HEK293 (cell line): ENCODE data around the gene PYGO1.
A peak's percentile ranks its signal among the peaks of the same experiment; 100 is the strongest.

Experiments used
- CTCF ChIA-PET: fragments of 350-600 bp; formaldehyde crosslinking; extraction: SDS; loops from one replicate; lab custom pipeline; 2021; ENCODE audit warnings: antibody characterized with exemption; lab: Yijun Ruan, JAX
- POLR2A ChIA-PET: fragments of 300-600 bp; formaldehyde crosslinking; extraction: SDS; loops from one replicate; lab custom pipeline; 2020; ENCODE audit warnings: antibody characterized with exemption, inconsistent platforms; lab: Yijun Ruan, JAX
- H3K27ac ChIP-seq: fragments of 200-500 bp; sonication (Bioruptor generic); 2 replicates; pipeline ENCODE4 v1.5.1; 2014; ENCODE audit warnings: low read depth, low read length, control low read depth, inconsistent platforms; ENCODE audit errors: extremely low read depth
- H3K36me3 ChIP-seq, 2 experiments: fragments of 200-500 bp in 1 of 2; sonication (Bioruptor generic) in 1 of 2; 1 replicate in 1 of 2; 2 replicates in 1 of 2; pipeline ENCODE4 v1.5.1; 2014 to 2017; ENCODE audit warnings: inconsistent platforms in 2 of 2, low read length in 2 of 2; ENCODE audit not compliant: control insufficient read depth in 2 of 2, insufficient read depth in 1 of 2
- H3K4me1 ChIP-seq: fragments of 200-500 bp; sonication (Bioruptor generic); 2 replicates; pipeline ENCODE4 v1.5.1; 2014; ENCODE audit warnings: mild to moderate bottlenecking, low read length, inconsistent platforms; ENCODE audit not compliant: control insufficient read depth, insufficient read depth
- H3K4me3 ChIP-seq: 2 replicates; pipeline ENCODE4 v1.5.1; 2011; ENCODE audit warnings: low read depth, mild to moderate bottlenecking, control low read depth, low read length, moderate library complexity
- H3K9me3 ChIP-seq: fragments of 200-500 bp; sonication (Bioruptor generic); 2 replicates; pipeline ENCODE4 v1.5.1; 2014; ENCODE audit warnings: low read depth, low read length, inconsistent platforms; ENCODE audit not compliant: control insufficient read depth, insufficient read depth
- CTCF ChIP-seq: fragments of 450-650 bp; formaldehyde crosslinking; IDR thresholded peaks from 2 replicates; pipeline ENCODE4 v1.5.1; 2016; ENCODE audit warnings: missing biosample characterization, missing genetic modification characterization
- HOXC10 ChIP-seq: sonication (generic); formaldehyde crosslinking; IDR thresholded peaks from 2 replicates; pipeline ENCODE4 v1.8.1; 2023; ENCODE audit warnings: mild to moderate bottlenecking, missing genetic modification reagents
- KLF17 ChIP-seq: fragments of 450-650 bp; formaldehyde crosslinking; IDR thresholded peaks from 2 replicates; pipeline ENCODE4 v1.5.1; 2016; ENCODE audit warnings: missing biosample characterization, missing genetic modification characterization
- MEIS1 ChIP-seq: sonication (generic); formaldehyde crosslinking; IDR thresholded peaks from 2 replicates; pipeline ENCODE4 v1.8.1; 2022; ENCODE audit warnings: missing genetic modification reagents, mild to moderate bottlenecking, borderline replicate concordance
- ZIC2 ChIP-seq: fragments of 450-650 bp; formaldehyde crosslinking; IDR thresholded peaks from 2 replicates; pipeline ENCODE4 v1.5.1; 2016; ENCODE audit warnings: missing biosample characterization, missing genetic modification characterization
- ZNF132 ChIP-seq: fragments of 450-650 bp; formaldehyde crosslinking; IDR thresholded peaks from 2 replicates; pipeline ENCODE4 v1.5.1; 2017; ENCODE audit warnings: missing biosample characterization, missing genetic modification characterization, borderline replicate concordance
- ZNF140 ChIP-seq: fragments of 450-650 bp; formaldehyde crosslinking; IDR thresholded peaks from 2 replicates; pipeline ENCODE4 v1.5.1; 2016; ENCODE audit warnings: missing biosample characterization, missing genetic modification characterization
- ZNF248 ChIP-seq: fragments of 450-650 bp; formaldehyde crosslinking; IDR thresholded peaks from 2 replicates; pipeline ENCODE4 v1.5.1; 2017; ENCODE audit warnings: missing biosample characterization, missing genetic modification characterization
- ZNF274 ChIP-seq, 2 experiments: fragments of 200-500 bp in 1 of 2; fragments of 450-650 bp in 1 of 2; sonication (Bioruptor generic) in 1 of 2; formaldehyde crosslinking in 1 of 2; IDR thresholded peaks; 2 replicates each; pipeline versions ENCODE4 v1.5.1 to v1.6.1; 2014 to 2016; ENCODE audit warnings: borderline replicate concordance in 1 of 2, inconsistent platforms in 1 of 2, low read length in 1 of 2, missing biosample characterization in 1 of 2, missing genetic modification characterization in 1 of 2
- ZNF362 ChIP-seq: fragments of 450-650 bp; formaldehyde crosslinking; IDR thresholded peaks from 2 replicates; pipeline ENCODE4 v1.5.1; 2016; ENCODE audit warnings: missing biosample characterization, missing genetic modification characterization
- ZNF366 ChIP-seq: fragments of 450-650 bp; formaldehyde crosslinking; conservative IDR thresholded peaks from 2 replicates; pipeline ENCODE4 v1.5.1; 2016; ENCODE audit warnings: missing biosample characterization, missing genetic modification characterization
- ZNF391 ChIP-seq: fragments of 450-650 bp; formaldehyde crosslinking; IDR thresholded peaks from 2 replicates; pipeline ENCODE4 v1.5.1; 2016; ENCODE audit warnings: low read depth, missing biosample characterization, missing genetic modification characterization, borderline replicate concordance
- ZNF48 ChIP-seq: fragments of 450-650 bp; formaldehyde crosslinking; IDR thresholded peaks from 2 replicates; pipeline ENCODE4 v1.5.1; 2016; ENCODE audit warnings: missing biosample characterization, missing genetic modification characterization
- ZNF585B ChIP-seq: fragments of 450-650 bp; formaldehyde crosslinking; IDR thresholded peaks from 2 replicates; pipeline ENCODE4 v1.5.1; 2016; ENCODE audit warnings: missing biosample characterization, missing genetic modification characterization
- ZNF600 ChIP-seq: fragments of 450-650 bp; formaldehyde crosslinking; IDR thresholded peaks from 2 replicates; pipeline ENCODE4 v1.5.1; 2016; ENCODE audit warnings: missing biosample characterization, missing genetic modification characterization
- ZNF610 ChIP-seq: fragments of 450-650 bp; formaldehyde crosslinking; IDR thresholded peaks from 2 replicates; pipeline ENCODE4 v1.5.1; 2016; ENCODE audit warnings: missing biosample characterization, missing genetic modification characterization, borderline replicate concordance
- ZNF768 ChIP-seq: fragments of 450-650 bp; formaldehyde crosslinking; IDR thresholded peaks from 2 replicates; pipeline ENCODE4 v1.5.1; 2018; ENCODE audit warnings: missing biosample characterization, mild to moderate bottlenecking, missing genetic modification characterization
- ZNF785 ChIP-seq: fragments of 450-650 bp; formaldehyde crosslinking; IDR thresholded peaks from 2 replicates; pipeline ENCODE4 v1.5.1; 2016; ENCODE audit warnings: missing biosample characterization, missing genetic modification characterization
- ZNF830 ChIP-seq: fragments of 450-650 bp; IDR thresholded peaks from 2 replicates; pipeline ENCODE4 v1.5.0; 2018; ENCODE audit warnings: missing biosample characterization, missing genetic modification characterization, low read depth, mild to moderate bottlenecking, moderate library complexity
- ZNF837 ChIP-seq: fragments of 450-650 bp; formaldehyde crosslinking; IDR thresholded peaks from 2 replicates; pipeline ENCODE4 v1.5.1; 2016; ENCODE audit warnings: missing biosample characterization, missing genetic modification characterization
- ZXDB ChIP-seq: fragments of 450-650 bp; formaldehyde crosslinking; IDR thresholded peaks from 2 replicates; pipeline ENCODE4 v1.5.1; 2016; ENCODE audit warnings: missing biosample characterization, missing genetic modification characterization
- TF ChIP-seq, protein P1 (sequence below): fragments of 450-650 bp; formaldehyde crosslinking; IDR thresholded peaks from 2 replicates; pipeline ENCODE4 v1.5.1; 2016; ENCODE audit warnings: missing biosample characterization, missing genetic modification characterization

The PYGO1 gene

GRCh38 chr15:55522742-55523450, 65.2 kb downstream of the PYGO1 start:
- ChIA-PET CTCF (no interaction called here), POLR2A (no interaction called here)
- TF ChIP-seq, protein P1, sequence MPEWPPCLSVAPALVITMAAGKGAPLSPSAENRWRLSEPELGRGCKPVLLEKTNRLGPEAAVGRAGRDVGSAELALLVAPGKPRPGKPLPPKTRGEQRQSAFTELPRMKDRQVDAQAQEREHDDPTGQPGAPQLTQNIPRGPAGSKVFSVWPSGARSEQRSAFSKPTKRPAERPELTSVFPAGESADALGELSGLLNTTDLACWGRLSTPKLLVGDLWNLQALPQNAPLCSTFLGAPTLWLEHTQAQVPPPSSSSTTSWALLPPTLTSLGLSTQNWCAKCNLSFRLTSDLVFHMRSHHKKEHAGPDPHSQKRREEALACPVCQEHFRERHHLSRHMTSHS (tag by site-specific recombination) = no peak
- no peak for TF ChIP-seq ZNF132 (tag by site-specific recombination)

DNA sequence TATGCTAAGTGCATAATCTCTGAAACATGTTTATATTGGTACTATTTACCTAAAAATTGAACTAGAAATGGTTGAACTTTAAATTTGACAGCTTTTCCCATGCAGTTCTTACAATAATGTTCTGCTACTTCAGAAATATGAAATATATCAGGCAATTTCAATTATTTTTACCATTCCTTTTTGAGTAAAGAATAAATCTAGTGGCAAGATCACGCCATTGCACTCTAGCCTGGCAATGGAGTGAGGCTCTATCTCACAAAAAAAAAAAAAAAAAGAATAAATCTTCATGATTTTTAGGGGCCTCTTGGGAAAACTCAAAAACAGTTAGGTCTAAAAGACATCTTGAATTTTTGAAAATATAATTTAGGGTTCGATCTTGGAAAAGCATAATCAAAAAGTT, 69.5 kb downstream of the PYGO1 start:
- Histone ChIP-seq H3K9me3 (no peaks in the 10 kb centered on the region), H3K4me3 (no peak overlapping the region), H3K36me3 (no peaks in the 10 kb centered on the region), H3K27ac (no peak overlapping the region), H3K4me1 (no peaks in the 10 kb centered on the region)
- CTCF ChIA-PET = interaction anchor here (0.7 kb wide), 1 partner anchor 15 kb away, joined by 3 read pairs; no protein-coding TSS in a partner anchor
- POLR2A ChIA-PET = interaction anchor here (0.6 kb wide), 1 partner anchor 29 kb away, joined by 3 read pairs; no protein-coding TSS in a partner anchor
- no peak for TF ChIP-seq ZXDB

More at GRCh38 chr15:55522742-55523450, 65.2 kb downstream of the PYGO1 start:
- Histone ChIP-seq H3K27ac (no peak overlapping the region), H3K9me3 (no peaks in the 10 kb centered on the region), H3K36me3 (no peaks in the 10 kb centered on the region), H3K4me1 (no peaks in the 10 kb centered on the region), H3K4me3 (no peak overlapping the region)

DNA sequence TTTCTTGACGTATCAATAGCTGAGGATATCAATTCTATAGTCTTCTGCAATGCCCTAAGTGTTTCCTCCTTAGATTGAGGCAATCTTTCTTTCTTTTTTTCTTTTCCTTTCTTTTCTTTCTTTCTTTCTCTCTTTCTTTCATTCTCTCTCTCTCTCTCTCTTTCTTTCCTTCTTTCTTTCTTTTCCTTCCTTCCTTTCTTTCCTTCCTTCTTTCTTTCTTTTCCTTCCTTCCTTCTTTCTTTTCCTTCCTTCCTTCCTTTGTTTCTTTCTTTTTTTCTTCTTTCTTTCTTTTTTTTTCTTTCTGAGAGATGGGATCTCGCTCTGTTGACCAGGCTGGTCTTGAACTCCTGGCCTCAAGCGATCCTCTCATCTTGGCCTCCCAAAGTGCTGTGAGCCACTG, 70.1 kb downstream of the PYGO1 start:
- no peak for TF ChIP-seq ZNF391 (tag by site-specific recombination)
- TF ChIP-seq ZNF366 = peak; percentile 71
- TF ChIP-seq ZIC2 = no peak

DNA sequence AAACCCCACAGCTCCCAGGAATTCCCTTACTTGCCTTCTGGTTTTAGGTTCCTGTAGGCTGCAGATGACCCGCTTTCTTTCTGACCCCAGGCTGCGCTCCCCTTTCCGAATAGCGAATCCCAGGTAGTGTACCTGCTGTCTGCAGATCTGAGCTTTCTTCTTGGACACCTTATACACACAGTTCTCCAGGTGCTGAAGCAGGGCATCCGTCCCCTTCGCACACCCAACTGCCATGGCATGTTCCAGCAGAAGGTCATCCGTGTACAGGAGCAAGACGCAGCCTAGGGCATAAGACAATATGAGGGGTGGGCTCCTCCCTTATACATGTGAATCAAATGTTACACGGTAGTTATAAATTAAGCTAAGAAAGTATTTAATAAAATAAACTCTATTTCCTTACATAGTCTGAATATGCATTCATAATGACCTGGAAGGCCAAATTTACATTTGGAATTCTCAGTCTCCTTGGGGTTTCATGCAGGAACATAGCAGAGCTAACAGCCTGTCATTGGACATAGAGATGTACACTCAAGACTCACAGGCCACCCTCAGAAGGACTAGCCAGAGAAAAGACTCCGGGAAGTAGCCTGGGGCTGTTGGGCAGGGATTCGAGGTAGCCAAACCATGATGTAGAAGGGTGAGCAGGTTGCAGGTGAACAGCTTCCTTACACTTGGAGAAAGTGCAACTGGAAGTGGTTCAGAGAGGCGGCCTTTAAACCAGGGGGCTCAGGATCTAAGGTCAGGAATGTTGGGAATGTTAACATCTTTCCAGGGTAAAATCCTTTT, 72.0 kb downstream of the PYGO1 start:
- ChIA-PET POLR2A (no interaction called here), CTCF (interaction anchor here (0.6 to 2.6 kb wide), 2 partner anchors 10 to 320 kb away, joined by 5 to 14 read pairs; no protein-coding TSS in a partner anchor)

More for the DNA sequence above, 70.1 kb downstream of the PYGO1 start:
- H3K4me1 ChIP-seq = no peaks in the 10 kb centered on the region
- POLR2A ChIA-PET = no interaction called here
- no peaks in the 10 kb centered on the region for H3K9me3 ChIP-seq
- CTCF ChIA-PET = interaction anchor here (0.6 to 2.6 kb wide), 3 partner anchors 9 to 46 kb away, joined by 3 to 14 read pairs (median 3); no protein-coding TSS in a partner anchor
- H3K27ac ChIP-seq = no peak overlapping the region
- H3K4me3 ChIP-seq = no peak overlapping the region
- H3K36me3 ChIP-seq = no peaks in the 10 kb centered on the region

DNA sequence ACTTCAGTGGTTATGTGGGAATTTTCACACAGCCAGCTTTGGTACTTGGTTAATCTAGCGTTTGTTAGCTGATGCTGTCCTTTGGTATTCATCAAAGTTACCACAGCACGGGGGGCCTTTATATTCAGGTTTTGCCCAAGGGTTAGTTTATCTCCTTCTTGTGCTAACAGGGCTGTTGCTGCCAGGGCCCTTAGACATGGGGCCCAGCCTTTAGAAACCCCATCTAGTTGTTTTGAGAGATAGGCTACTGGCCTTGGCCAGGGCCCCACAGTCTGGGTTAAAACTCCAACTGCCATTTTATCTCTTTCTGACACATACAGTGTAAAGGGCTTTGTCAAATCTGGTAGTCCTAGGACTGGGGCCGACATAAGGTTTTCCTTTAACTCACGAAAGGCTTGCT, 72.7 kb downstream of the PYGO1 start:
- Histone ChIP-seq H3K27ac (no peak overlapping the region), H3K4me1 (no peaks in the 10 kb centered on the region), H3K9me3 (no peaks in the 10 kb centered on the region), H3K4me3 (no peak overlapping the region), H3K36me3 (no peaks in the 10 kb centered on the region)
- TF ChIP-seq KLF17 (tag by site-specific recombination) (no peak), ZNF362 (tag by site-specific recombination) (no peak), CTCF (tag by site-specific recombination) (no peak), ZNF48 (tag by site-specific recombination) (no peak), ZNF610 (tag by site-specific recombination) (no peak), ZNF585B (tag by site-specific recombination) (no peak)
- CTCF ChIA-PET = interaction anchor here (0.6 kb wide), 1 partner anchor 321 kb away, joined by 5 read pairs; no protein-coding TSS in a partner anchor
- POLR2A ChIA-PET = no interaction called here

More for the DNA sequence above, 72.0 kb downstream of the PYGO1 start:
- no peaks in the 10 kb centered on the region for H3K36me3 ChIP-seq
- no peaks in the 10 kb centered on the region for H3K4me1 ChIP-seq
- TF ChIP-seq ZNF785 (tag by site-specific recombination) = no peak
- no peak for TF ChIP-seq ZNF830 (tag by site-specific recombination)
- TF ChIP-seq ZNF768 = no peak
- no peak for TF ChIP-seq ZNF600 (tag by site-specific recombination)
- TF ChIP-seq ZNF248 (tag by site-specific recombination) = no peak
- no peak for TF ChIP-seq MEIS1 (CRISPR knock-in tag)
- no peak for TF ChIP-seq ZNF274 (IDR thresholded peaks at IDR 0.05; ENCODE audit: low read length)
- no peak for TF ChIP-seq ZNF274 (tag by site-specific recombination; IDR thresholded peaks at IDR 0.05; ENCODE audit: borderline replicate concordance)
- no peak for TF ChIP-seq ZNF837 (tag by site-specific recombination)
- no peak for TF ChIP-seq ZNF366
- no peak for TF ChIP-seq ZNF140 (tag by site-specific recombination)
- TF ChIP-seq HOXC10 = no peak
- no peak for TF ChIP-seq ZIC2
- TF ChIP-seq, all 188 proteins: peak for 0
- Histone ChIP-seq H3K9me3 (no peaks in the 10 kb centered on the region), H3K4me3 (no peak overlapping the region), H3K27ac (no peak overlapping the region)
